Upper lobe of left lung (tissue), 4 donors: ENCODE results near the gene FSD1.

Experiments used
- CTCF ChIP-seq, 6 experiments: fragments of 450-650 bp in 4 of 6; fragments of 200-600 bp in 2 of 6; sonication (generic) in 2 of 6; IDR thresholded peaks; one replicate each; pipeline ENCODE4 v1.5.1; 2016 to 2019; ENCODE audit warnings: antibody characterized with exemption in 6 of 6
- EP300 ChIP-seq, 4 donors: sonication (generic); formaldehyde crosslinking; IDR thresholded peaks; one replicate each; pipeline ENCODE4 v1.5.1; 2017; ENCODE audit warnings: antibody characterized with exemption in 4 of 4, control low read depth in 2 of 4
- POLR2A ChIP-seq, 4 donors: fragments of 450-650 bp; IDR thresholded peaks; one replicate each; pipeline ENCODE4 v1.5.1; 2016 to 2017; ENCODE audit warnings: antibody characterized with exemption in 4 of 4, mild to moderate bottlenecking in 2 of 4
- POLR2AphosphoS5 ChIP-seq, 2 donors: sonication (generic); formaldehyde crosslinking; IDR thresholded peaks; one replicate each; pipeline ENCODE4 v1.5.1; 2017; ENCODE audit warnings: antibody characterized with exemption in 2 of 2

GRCh38 chr19:4342615-4343369 is 38.4 kb downstream of the FSD1 start:
- TF ChIP-seq CTCF (IDR thresholded peaks at IDR 0.05): peak in 3 of 6 experiments; percentile 9 to 38 (median 33)
- TF ChIP-seq POLR2AphosphoS5 (IDR thresholded peaks at IDR 0.05): peak; percentile 79 to 93
- peak in 3 of 4 donors; percentile 68 to 94 (median 89) for TF ChIP-seq POLR2A (IDR thresholded peaks at IDR 0.05)
- TF ChIP-seq EP300 (IDR thresholded peaks at IDR 0.05): no peak
